ENCODE data around the gene MRPL54.

- TF ChIP-seq POLR2A (IDR thresholded peaks at IDR 0.05) (no peak), CTCF (IDR thresholded peaks at IDR 0.05) (no peak)
These were observed 9.5 kb downstream of the MRPL54 start, which contains the start of gene RAX2 for GRCh38 chr19:3771906-3772455.
